Erythroblast (primary cell): ENCODE results near the gene HAPSTR1.
A peak's percentile ranks its signal among the peaks of the same experiment; 100 is the strongest.

Experiments used
- DNase-seq, 2 experiments: peaks; one replicate each; lab custom pipeline; 2025; lab: John Stamatoyannopoulos, UW
- GATA1 ChIP-seq: IDR thresholded peaks from 2 replicates; pipeline ENCODE4 v1.6.1; 2011; ENCODE audit warnings: low read depth, mild to moderate bottlenecking, control low read depth, low read length, moderate library complexity
- POLR2A ChIP-seq: IDR thresholded peaks from 2 replicates; pipeline ENCODE4 v1.6.1; 2011; ENCODE audit warnings: mild to moderate bottlenecking, low read length

Gene HAPSTR1

GRCh38 chr16:9056061-9056460, 35.4 kb upstream of the HAPSTR1 start:
- DNase-seq: no peak
- TF ChIP-seq GATA1 (no peak), POLR2A (no peak)

- TF ChIP-seq POLR2A: no peak
- TF ChIP-seq GATA1: no peak
- DNase-seq: no peak
These were observed 33.2 kb upstream of the HAPSTR1 start for GRCh38 chr16:9058211-9058610.

DNA sequence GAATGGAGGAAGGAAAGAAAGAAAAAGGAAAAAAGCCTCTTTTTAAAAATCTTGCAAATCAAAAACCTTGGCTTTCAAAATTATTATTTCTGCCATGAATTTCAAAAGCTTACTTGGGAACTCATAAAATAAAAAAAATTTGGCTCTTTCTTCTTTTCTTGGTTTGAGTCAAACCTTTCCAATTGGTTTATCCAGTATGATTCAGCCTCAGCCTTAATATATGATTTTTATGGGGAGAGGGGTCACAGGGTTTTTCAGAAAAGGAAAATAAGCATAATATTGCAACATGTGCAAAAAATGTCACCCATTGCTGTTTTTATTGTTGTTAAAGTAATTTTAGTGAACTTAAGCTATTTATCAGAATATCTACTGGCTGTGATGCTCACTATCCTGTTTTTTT, 31.2 kb upstream of the HAPSTR1 start:
- TF ChIP-seq GATA1 (no peak), POLR2A (no peak)
- no peak for DNase-seq

GRCh38 chr16:9061358-9061813, 30.1 kb upstream of the HAPSTR1 start:
- no peak for DNase-seq
- TF ChIP-seq POLR2A (no peak), GATA1 (no peak)

DNA sequence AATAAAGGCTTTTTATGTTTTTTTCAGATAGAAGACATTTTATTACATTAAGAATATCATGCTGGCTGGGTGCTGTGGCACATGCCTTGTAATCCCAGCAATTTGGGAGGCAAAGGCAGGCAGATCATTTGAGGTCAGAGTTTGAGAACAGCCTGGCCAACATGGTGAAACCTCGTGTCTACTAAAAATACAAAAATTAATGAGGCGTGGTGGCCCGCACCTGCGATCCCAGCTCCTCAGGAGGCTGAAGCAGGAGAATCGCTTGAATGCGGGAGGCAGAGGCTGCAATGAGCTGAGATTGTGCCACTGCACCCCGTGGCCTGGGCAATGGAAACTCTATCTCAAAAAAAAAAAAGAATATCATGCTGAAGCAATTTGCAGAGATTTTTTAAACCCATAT, 29.1 kb upstream of the HAPSTR1 start:
- no peak for TF ChIP-seq GATA1
- TF ChIP-seq POLR2A: no peak
- DNase-seq: no peak

GRCh38 chr16:9065077-9065476, 26.4 kb upstream of the HAPSTR1 start:
- DNase-seq: no peak
- TF ChIP-seq POLR2A (no peak), GATA1 (no peak)

DNA sequence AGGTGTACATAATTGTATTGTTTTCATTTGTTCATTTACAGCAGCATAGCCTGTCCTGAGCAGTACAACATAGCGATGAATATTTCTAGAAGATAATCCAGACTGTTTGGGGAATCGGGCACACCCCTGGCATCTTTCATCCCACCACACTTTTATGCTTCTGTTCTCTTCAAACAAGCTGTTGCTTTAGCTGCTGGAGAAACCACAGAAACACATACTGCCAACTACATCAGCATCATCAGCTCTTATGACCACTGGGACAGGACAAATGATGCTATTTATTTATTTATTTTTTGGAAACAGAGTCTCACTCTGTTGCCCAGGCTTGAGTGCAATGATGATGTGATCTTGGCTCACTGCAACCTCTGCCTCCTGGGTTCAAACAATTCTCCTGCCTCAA, 22.6 kb upstream of the HAPSTR1 start:
- no peak for DNase-seq
- TF ChIP-seq POLR2A (no peak), GATA1 (no peak)

- TF ChIP-seq POLR2A: no peak
- TF ChIP-seq GATA1: no peak
- DNase-seq: no peak
These were observed 21.2 kb upstream of the HAPSTR1 start for GRCh38 chr16:9070254-9070653.

GRCh38 chr16:9071377-9071776, 20.1 kb upstream of the HAPSTR1 start:
- TF ChIP-seq GATA1 (no peak), POLR2A (no peak)
- DNase-seq: no peak

GRCh38 chr16:9072806-9073341, 18.6 kb upstream of the HAPSTR1 start:
- peak in 1 of 2 experiments; percentile 44 for DNase-seq
- TF ChIP-seq POLR2A (no peak), GATA1 (no peak)

DNA sequence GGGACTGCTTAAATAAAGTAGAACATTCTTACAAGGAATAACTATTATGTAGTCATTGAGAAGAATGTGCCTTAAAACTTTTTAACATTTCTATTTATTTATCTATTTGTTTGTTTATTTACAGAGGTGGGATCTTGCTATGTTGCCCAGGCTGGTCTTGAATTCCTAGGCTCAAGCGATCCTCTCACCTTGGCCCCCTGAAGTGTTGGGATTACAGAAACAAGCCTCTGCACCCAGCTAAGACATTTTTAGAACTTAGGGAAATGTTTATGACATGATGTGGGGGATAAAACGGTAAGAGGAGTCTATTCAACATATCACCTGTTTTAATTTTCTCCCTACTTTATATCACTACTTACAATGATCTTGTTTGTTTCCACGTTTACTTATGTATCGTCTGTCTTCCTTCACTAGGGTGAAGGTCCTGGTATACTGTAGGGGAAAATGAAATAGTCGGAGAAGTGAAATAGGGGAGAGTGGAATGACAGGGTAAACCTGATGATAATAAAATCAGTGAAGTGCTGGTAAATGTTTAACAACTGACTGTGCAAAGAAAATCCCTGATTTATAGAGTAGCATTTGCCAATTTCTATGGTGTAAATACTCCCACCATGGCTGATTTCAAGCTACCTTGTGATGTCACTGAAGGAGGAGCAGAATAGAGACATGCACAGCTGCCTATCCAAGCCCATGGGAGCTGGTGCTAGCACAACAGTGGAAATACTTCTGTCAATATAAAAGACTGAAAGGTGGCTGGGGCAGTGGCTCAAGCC, 16.0 kb upstream of the HAPSTR1 start:
- TF ChIP-seq POLR2A (no peak), GATA1 (no peak)
- no peak for DNase-seq

DNA sequence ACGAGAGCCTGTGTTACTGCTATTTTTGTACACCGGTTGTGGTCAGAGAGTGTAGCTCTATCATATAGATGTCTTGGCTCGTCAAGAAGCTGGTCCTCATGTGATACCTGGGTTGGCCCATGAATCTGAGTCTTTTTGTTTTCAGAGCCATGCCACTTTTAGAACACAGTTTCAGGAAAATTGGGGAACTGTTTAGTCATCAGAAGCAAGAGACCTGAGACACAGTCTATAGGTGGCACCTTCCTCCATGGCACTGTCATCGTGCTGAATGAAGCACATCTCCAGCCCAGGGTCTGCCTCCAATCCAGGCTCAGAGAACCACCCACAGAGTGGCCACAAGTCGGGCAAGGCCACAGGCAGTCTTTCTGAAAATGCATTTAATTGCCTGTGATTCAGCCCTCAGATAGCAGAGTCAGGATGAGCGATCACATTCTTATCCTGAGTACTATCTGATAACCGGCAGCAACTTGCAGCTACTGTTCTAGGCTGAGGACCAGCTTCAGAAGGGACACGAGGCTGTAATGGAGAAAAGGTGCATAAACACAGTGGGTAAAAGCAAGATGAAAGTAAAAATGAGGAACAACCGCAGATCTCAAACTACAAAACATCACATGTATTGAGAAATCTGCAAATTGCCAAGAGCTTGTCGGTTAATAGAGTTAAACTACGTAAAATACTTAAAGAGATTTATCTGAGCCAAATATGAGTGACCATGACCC, 14.2 kb upstream of the HAPSTR1 start:
- TF ChIP-seq POLR2A (no peak), GATA1 (no peak)
- DNase-seq: peak; percentile 23 to 32

DNA sequence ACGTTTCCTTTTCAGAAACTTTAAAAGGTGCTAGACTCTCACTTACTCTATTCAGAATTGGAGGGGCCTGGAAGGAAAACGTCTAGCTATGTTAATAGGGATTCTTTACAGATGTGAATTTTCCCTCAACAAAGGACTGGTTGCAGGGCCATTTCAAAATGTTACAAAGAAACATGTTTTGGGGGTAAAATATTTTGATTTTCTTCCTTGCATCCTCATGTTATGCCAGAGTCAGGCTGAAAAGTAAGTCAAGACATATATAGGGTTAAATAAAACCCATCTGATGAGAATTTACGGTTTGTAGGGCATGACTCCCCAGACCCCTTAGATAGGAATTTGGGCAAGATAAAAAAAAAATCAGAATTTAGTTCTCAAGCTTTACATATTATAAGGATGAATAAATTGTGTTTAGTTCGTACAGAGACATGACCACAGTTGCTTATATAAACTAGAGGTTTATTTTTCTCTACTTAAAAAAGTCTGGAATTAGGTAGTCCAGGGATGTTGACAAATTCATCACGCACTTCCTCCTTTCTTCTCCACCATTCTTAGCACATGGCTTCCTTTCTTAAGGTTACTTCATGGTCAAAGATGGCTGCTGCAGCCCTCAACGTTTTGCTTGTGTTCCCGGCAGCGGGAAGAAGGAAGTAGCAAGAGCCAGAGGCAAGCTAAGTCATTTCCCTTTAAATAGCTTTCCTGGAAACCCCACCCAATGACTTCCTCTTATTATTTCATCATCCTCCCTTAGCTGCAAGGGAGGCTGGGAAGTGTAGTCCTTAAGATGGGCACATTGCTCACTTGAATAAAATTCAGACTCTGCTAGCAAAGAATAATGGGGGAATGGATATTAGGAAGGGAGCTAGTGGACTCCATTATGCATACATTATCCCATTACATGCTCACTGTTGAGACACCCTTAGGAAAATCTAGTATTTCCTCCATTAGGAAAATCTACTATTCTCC, 12.7 kb upstream of the HAPSTR1 start:
- DNase-seq: peak; percentile 88
